Astrocyte (in vitro differentiated cells and primary cell): Measurements from ENCODE around the gene LCE3D.

Source experiments
- CTCF ChIP-seq: IDR thresholded peaks from 2 replicates; pipeline ENCODE4 v1.5.1; 2011; ENCODE audit warnings: low read depth, mild to moderate bottlenecking, inconsistent platforms, low read length, moderate library complexity; ENCODE audit not compliant: insufficient read depth
- EZH2 ChIP-seq: IDR thresholded peaks from 2 replicates; pipeline ENCODE4 v1.6.1; 2012; ENCODE audit warnings: mild to moderate bottlenecking, low read length, inconsistent platforms; ENCODE audit not compliant: insufficient read depth

GRCh38 chr1:152535774-152536173 is 44.5 kb downstream of the LCE3D start:
- TF ChIP-seq CTCF (no peak), EZH2 (no peak)
